GM19035 (cell line): ENCODE data around the gene FBP1.

Experiments
- ATAC-seq: cut with Tn5 transposase; IDR thresholded peaks from one replicate; pipeline ENCODE4 v1.9.1; 2021; ENCODE audit not compliant: unreplicated experiment

Gene FBP1

GRCh38 chr9:94657021-94657725, 17.9 kb upstream of the FBP1 start:
- ATAC-seq: no peak

- ATAC-seq: peak; percentile 99
Measured at GRCh38 chr9:94656200-94656599, 16.9 kb upstream of the FBP1 start.

- no peak for ATAC-seq
Measured at GRCh38 chr9:94655739-94656138, 16.4 kb upstream of the FBP1 start.

GRCh38 chr9:94654165-94654894, 15.0 kb upstream of the FBP1 start:
- no peak for ATAC-seq

- no peak for ATAC-seq
Measured at GRCh38 chr9:94650949-94651348, 11.6 kb upstream of the FBP1 start.

GRCh38 chr9:94649100-94649819, 9.9 kb upstream of the FBP1 start:
- no peak for ATAC-seq

- ATAC-seq: no peak
Measured at GRCh38 chr9:94648185-94648584, 8.9 kb upstream of the FBP1 start.

GRCh38 chr9:94645901-94646300, 6.6 kb upstream of the FBP1 start:
- no peak for ATAC-seq

- no peak for ATAC-seq
Measured at GRCh38 chr9:94644543-94644942, 5.2 kb upstream of the FBP1 start.

- ATAC-seq: no peak
Measured at GRCh38 chr9:94643741-94644140, 4.4 kb upstream of the FBP1 start.

- ATAC-seq: no peak
Measured at GRCh38 chr9:94643176-94643575, 3.9 kb upstream of the FBP1 start.

- ATAC-seq: no peak
Measured at GRCh38 chr9:94642501-94642900, 3.2 kb upstream of the FBP1 start.

- no peak for ATAC-seq
Measured at GRCh38 chr9:94639999-94640376, 670 bp upstream of the FBP1 start.

GRCh38 chr9:94638335-94639060, 820 bp downstream of the FBP1 start:
- ATAC-seq: no peak

GRCh38 chr9:94632737-94633136, 6.6 kb downstream of the FBP1 start:
- ATAC-seq: no peak

- no peak for ATAC-seq
Measured at GRCh38 chr9:94631599-94631998, 7.7 kb downstream of the FBP1 start.

GRCh38 chr9:94630833-94631232, 8.5 kb downstream of the FBP1 start:
- no peak for ATAC-seq

- no peak for ATAC-seq
Measured at GRCh38 chr9:94630281-94630680, 9.0 kb downstream of the FBP1 start.

GRCh38 chr9:94627287-94627686, 12.0 kb downstream of the FBP1 start:
- ATAC-seq: no peak

- ATAC-seq: no peak
Measured at GRCh38 chr9:94625835-94626234, 13.5 kb downstream of the FBP1 start.

GRCh38 chr9:94624629-94625028, 14.7 kb downstream of the FBP1 start:
- no peak for ATAC-seq
